ENCODE results near the gene GHRHR.

- no peak for TF ChIP-seq CTCF (IDR thresholded peaks at IDR 0.05)
- TF ChIP-seq POLR2A (IDR thresholded peaks at IDR 0.05), result no peak
- TF ChIP-seq POLR2AphosphoS5 (IDR thresholded peaks at IDR 0.05), result no peak
- TF ChIP-seq EP300 (IDR thresholded peaks at IDR 0.05), result no peak
Observed at GRCh38 chr7:30965883-30966282, 2.1 kb downstream of the GHRHR start.
